ENCODE results near the gene SKIL. TPM values are rescaled to one million over a fixed set of nuclear protein-coding genes. Genes with fewer than 3 reads are reported as not detected.

The SKIL gene
- total RNA-seq, 1 experiment from 2014 or later, result 15.1 TPM

DNA sequence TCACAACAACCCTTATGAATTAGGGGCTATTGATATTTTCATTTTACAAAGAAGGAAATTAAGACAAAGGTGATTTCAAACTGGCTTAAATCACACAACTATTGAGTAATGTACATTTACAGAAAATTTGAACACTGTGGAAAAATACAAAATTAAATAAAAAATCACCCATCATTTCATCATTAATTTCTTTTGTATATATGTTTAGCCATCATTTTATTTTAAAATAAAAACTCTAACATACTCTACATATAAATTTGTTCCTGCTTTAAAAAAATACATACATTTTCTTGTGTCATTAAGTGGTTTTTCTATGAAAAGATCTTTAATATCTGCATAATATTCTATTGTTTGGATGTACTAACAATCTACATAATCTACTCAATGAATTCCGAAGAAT is 81.3 kb downstream of the SKIL start:
- H3K27ac ChIP-seq (ENCODE audit: low read depth, low read length), result no peak overlapping the region
- H3K4me1 ChIP-seq (ENCODE audit: control insufficient read depth in 1 of 2, insufficient read depth in 2 of 2, low read length in 2 of 2), result no peaks in the 10 kb centered on the region
- ChIA-PET POLR2A (no interaction called here), RAD21 (ENCODE audit: low non-redundant PET in 1 of 2, low total read pairs in 2 of 2, uncharacterized antibody in 2 of 2, unreplicated experiment in 2 of 2) (no interaction called here), CTCF (no interaction called here)
- no peak overlapping the region for H3K4me3 ChIP-seq (replicated peaks in 1 of 2; ENCODE audit: low read depth in 1 of 2, low read length in 2 of 2)
- TF ChIP-seq EGR1 (IDR thresholded peaks at IDR 0.05; ENCODE audit: low read depth), result no peak
- no peak for TF ChIP-seq ZNF274 (IDR thresholded peaks at IDR 0.05; ENCODE audit: low read depth, low read length)
- no peak for TF ChIP-seq EZH2 (IDR thresholded peaks at IDR 0.05)
- no peak for TF ChIP-seq CBX3 (IDR thresholded peaks at IDR 0.05; ENCODE audit: low read depth)
- TF ChIP-seq, protein P1, sequence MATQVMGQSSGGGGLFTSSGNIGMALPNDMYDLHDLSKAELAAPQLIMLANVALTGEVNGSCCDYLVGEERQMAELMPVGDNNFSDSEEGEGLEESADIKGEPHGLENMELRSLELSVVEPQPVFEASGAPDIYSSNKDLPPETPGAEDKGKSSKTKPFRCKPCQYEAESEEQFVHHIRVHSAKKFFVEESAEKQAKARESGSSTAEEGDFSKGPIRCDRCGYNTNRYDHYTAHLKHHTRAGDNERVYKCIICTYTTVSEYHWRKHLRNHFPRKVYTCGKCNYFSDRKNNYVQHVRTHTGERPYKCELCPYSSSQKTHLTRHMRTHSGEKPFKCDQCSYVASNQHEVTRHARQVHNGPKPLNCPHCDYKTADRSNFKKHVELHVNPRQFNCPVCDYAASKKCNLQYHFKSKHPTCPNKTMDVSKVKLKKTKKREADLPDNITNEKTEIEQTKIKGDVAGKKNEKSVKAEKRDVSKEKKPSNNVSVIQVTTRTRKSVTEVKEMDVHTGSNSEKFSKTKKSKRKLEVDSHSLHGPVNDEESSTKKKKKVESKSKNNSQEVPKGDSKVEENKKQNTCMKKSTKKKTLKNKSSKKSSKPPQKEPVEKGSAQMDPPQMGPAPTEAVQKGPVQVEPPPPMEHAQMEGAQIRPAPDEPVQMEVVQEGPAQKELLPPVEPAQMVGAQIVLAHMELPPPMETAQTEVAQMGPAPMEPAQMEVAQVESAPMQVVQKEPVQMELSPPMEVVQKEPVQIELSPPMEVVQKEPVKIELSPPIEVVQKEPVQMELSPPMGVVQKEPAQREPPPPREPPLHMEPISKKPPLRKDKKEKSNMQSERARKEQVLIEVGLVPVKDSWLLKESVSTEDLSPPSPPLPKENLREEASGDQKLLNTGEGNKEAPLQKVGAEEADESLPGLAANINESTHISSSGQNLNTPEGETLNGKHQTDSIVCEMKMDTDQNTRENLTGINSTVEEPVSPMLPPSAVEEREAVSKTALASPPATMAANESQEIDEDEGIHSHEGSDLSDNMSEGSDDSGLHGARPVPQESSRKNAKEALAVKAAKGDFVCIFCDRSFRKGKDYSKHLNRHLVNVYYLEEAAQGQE (IDR thresholded peaks at IDR 0.05; ENCODE audit: low read depth), result no peak
- TF ChIP-seq, protein P2, sequence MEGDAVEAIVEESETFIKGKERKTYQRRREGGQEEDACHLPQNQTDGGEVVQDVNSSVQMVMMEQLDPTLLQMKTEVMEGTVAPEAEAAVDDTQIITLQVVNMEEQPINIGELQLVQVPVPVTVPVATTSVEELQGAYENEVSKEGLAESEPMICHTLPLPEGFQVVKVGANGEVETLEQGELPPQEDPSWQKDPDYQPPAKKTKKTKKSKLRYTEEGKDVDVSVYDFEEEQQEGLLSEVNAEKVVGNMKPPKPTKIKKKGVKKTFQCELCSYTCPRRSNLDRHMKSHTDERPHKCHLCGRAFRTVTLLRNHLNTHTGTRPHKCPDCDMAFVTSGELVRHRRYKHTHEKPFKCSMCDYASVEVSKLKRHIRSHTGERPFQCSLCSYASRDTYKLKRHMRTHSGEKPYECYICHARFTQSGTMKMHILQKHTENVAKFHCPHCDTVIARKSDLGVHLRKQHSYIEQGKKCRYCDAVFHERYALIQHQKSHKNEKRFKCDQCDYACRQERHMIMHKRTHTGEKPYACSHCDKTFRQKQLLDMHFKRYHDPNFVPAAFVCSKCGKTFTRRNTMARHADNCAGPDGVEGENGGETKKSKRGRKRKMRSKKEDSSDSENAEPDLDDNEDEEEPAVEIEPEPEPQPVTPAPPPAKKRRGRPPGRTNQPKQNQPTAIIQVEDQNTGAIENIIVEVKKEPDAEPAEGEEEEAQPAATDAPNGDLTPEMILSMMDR (IDR thresholded peaks at IDR 0.05 in 2 of 3, conservative IDR thresholded peaks at IDR 0.05 in 1 of 3; ENCODE audit: borderline replicate concordance in 1 of 3, insufficient read depth in 1 of 3, low read depth in 2 of 3, low read length in 2 of 3), result no peak
- TF ChIP-seq, protein P3, sequence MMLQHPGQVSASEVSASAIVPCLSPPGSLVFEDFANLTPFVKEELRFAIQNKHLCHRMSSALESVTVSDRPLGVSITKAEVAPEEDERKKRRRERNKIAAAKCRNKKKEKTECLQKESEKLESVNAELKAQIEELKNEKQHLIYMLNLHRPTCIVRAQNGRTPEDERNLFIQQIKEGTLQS (IDR thresholded peaks at IDR 0.05), result no peak
- TF ChIP-seq, protein P4, sequence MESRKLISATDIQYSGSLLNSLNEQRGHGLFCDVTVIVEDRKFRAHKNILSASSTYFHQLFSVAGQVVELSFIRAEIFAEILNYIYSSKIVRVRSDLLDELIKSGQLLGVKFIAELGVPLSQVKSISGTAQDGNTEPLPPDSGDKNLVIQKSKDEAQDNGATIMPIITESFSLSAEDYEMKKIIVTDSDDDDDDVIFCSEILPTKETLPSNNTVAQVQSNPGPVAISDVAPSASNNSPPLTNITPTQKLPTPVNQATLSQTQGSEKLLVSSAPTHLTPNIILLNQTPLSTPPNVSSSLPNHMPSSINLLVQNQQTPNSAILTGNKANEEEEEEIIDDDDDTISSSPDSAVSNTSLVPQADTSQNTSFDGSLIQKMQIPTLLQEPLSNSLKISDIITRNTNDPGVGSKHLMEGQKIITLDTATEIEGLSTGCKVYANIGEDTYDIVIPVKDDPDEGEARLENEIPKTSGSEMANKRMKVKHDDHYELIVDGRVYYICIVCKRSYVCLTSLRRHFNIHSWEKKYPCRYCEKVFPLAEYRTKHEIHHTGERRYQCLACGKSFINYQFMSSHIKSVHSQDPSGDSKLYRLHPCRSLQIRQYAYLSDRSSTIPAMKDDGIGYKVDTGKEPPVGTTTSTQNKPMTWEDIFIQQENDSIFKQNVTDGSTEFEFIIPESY (IDR thresholded peaks at IDR 0.05; ENCODE audit: extremely low read depth, insufficient replicate concordance, low read length), result no peak
- TF ChIP-seq, protein P5, sequence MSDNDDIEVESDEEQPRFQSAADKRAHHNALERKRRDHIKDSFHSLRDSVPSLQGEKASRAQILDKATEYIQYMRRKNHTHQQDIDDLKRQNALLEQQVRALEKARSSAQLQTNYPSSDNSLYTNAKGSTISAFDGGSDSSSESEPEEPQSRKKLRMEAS (IDR thresholded peaks at IDR 0.05), result no peak
- H2AFZ ChIP-seq (ENCODE audit: low read depth, low read length, poor library complexity, severe bottlenecking), result no peak overlapping the region
- H4K20me1 ChIP-seq (ENCODE audit: insufficient read depth), result no peaks in the 10 kb centered on the region
- no peak overlapping the region for H3K9ac ChIP-seq (ENCODE audit: low read length)
- intact Hi-C loops (cut with micrococcal nuclease), result no loop called here
- H3K79me2 ChIP-seq (ENCODE audit: insufficient read depth, low read length), result no peaks in the 10 kb centered on the region
- no peaks in the 10 kb centered on the region for H3K9me3 ChIP-seq (ENCODE audit: control insufficient read depth in 1 of 2, insufficient read depth in 1 of 2, low read depth in 1 of 2, low read length in 2 of 2)
- H3K27me3 ChIP-seq (ENCODE audit: insufficient read depth, low read length), result no peaks in the 10 kb centered on the region
- ATAC-seq (no peak), DNase-seq (ENCODE audit: low read depth, low spot score) (no peak)
- no peaks in the 10 kb centered on the region for H3K9me2 ChIP-seq (ENCODE audit: insufficient read depth)
- H3K36me3 ChIP-seq (ENCODE audit: control insufficient read depth in 1 of 2, insufficient read depth in 2 of 2, low read length in 2 of 2), result no peaks in the 10 kb centered on the region
- BruUV-seq (replicated peaks), result no TSS peak
- H3K4me2 ChIP-seq (ENCODE audit: low read length), result no peak overlapping the region
